NB4 (cell line): ENCODE data around the gene CDK17.
A peak's percentile ranks its signal among the peaks of the same experiment; 100 is the strongest.
"Not testable (repeated sequence)": the region's sequence is repeated elsewhere in the genome, so short reads cannot be mapped to it uniquely, and the experiment has no call there.

Experiments
- DNase-seq: peaks from one replicate; pipeline ENCODE4 v3.0.0; 2010; ENCODE audit warnings: low read depth
- H3K4me3 ChIP-seq: one replicate; pipeline ENCODE4 v1.5.1; 2011; ENCODE audit warnings: mild to moderate bottlenecking, low read depth, low read length, moderate library complexity
- MYC ChIP-seq: IDR thresholded peaks from 2 replicates; pipeline ENCODE4 v1.6.1; 2011; ENCODE audit warnings: low read depth, low read length
- POLR2A ChIP-seq: IDR thresholded peaks from 2 replicates; pipeline ENCODE4 v1.6.1; 2011; ENCODE audit warnings: mild to moderate bottlenecking; ENCODE audit not compliant: insufficient read length; ENCODE audit errors: extremely low read depth
- TF ChIP-seq, protein P1 (sequence below): IDR thresholded peaks from 2 replicates; pipeline ENCODE4 v1.6.1; 2011; ENCODE audit warnings: low read depth, low read length
- TF ChIP-seq, protein P2 (sequence below): IDR thresholded peaks from one replicate; pipeline ENCODE4 v1.5.1; 2012; ENCODE audit warnings: low read depth, low read length

The CDK17 gene

DNA sequence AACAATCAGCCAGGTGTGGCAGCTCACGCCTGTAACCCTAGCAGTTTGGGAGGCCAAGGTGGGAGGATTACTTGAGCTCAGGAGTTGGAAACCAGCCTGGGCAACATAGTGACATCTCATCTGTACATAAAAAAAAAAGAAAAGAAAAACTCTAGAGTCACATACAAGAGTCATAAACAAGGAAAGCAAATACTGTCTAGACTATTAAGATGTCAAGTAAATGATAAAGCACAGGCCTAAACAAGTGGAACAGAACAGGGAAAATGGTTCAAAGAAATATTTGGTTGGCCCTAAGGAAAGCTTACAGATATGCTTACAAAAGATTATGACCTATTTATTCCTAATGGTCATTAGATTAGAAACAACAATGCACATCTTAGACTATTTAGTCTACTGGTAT is 12.3 kb downstream of the CDK17 start:
- no peak for DNase-seq
- no peak overlapping the region for H3K4me3 ChIP-seq
- no peak for TF ChIP-seq MYC
- no peak for TF ChIP-seq POLR2A
- TF ChIP-seq, protein P1, sequence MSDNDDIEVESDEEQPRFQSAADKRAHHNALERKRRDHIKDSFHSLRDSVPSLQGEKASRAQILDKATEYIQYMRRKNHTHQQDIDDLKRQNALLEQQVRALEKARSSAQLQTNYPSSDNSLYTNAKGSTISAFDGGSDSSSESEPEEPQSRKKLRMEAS: no peak
- TF ChIP-seq, protein P2, sequence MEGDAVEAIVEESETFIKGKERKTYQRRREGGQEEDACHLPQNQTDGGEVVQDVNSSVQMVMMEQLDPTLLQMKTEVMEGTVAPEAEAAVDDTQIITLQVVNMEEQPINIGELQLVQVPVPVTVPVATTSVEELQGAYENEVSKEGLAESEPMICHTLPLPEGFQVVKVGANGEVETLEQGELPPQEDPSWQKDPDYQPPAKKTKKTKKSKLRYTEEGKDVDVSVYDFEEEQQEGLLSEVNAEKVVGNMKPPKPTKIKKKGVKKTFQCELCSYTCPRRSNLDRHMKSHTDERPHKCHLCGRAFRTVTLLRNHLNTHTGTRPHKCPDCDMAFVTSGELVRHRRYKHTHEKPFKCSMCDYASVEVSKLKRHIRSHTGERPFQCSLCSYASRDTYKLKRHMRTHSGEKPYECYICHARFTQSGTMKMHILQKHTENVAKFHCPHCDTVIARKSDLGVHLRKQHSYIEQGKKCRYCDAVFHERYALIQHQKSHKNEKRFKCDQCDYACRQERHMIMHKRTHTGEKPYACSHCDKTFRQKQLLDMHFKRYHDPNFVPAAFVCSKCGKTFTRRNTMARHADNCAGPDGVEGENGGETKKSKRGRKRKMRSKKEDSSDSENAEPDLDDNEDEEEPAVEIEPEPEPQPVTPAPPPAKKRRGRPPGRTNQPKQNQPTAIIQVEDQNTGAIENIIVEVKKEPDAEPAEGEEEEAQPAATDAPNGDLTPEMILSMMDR: no peak

DNA sequence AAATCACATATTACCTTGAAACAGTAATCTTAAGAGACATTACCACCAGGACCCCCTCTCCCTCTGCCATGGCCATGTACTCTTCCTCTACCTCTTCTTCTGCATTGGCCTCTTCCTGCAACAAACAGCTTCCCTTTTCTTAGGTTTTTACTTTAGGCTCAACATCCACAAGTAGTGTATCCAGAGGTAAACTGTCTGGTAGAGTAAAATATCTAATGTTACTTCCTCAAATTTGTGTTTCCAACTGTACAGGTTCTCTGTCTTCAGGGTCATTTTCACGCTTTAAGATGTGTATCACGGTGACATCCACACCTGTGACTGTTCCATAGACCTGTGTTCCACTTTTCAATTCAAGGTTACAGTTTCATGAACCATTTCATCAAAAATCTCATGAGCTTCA is 13.4 kb downstream of the CDK17 start:
- DNase-seq: peak; percentile 62
- TF ChIP-seq POLR2A (no peak), MYC (no peak)
- TF ChIP-seq, protein P2: no peak
- TF ChIP-seq, protein P1: no peak
- no peak overlapping the region for H3K4me3 ChIP-seq

DNA sequence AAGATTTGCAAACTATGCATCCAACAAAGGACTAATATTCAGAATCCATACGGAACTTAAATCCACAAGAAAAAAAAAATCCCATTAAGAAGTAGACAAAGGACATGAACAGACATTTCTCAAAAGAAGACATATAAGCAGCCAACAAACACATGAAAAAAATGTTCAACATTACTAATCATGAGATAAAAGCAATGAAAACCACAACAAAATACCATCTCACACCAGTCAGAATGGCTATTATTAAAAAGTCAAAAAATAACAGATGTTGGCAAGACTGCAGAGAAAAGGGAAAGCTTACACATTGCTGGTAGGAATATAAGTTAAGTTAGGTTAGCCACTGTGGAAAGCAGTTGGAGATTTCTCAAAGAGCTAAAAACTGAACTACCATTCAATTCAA is 16.2 kb downstream of the CDK17 start:
- DNase-seq: no peak
- no peak overlapping the region for H3K4me3 ChIP-seq
- no peak for TF ChIP-seq POLR2A
- no peak for TF ChIP-seq MYC

DNA sequence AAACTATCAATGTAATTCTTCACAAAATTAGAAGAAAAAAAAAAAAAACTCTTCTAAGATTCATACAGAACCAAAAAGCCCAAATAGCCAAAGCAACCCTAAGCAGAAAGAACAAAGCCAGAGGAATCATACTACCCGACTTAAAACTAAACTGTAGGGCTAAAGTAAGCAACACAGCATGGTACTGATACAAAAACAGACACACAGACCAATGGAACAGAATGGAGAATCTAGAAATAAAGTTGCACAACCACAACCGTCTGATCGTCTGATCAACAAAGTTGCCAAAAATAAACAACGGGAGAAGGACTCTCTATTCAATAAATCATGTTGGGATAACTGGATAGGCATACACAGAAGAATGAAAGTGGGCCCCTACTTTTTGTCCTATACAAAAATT is 16.9 kb downstream of the CDK17 start:
- no peak for DNase-seq
- TF ChIP-seq MYC (no peak), POLR2A (no peak)
- TF ChIP-seq, protein P2: no peak
- TF ChIP-seq, protein P1: no peak
- no peak overlapping the region for H3K4me3 ChIP-seq

DNA sequence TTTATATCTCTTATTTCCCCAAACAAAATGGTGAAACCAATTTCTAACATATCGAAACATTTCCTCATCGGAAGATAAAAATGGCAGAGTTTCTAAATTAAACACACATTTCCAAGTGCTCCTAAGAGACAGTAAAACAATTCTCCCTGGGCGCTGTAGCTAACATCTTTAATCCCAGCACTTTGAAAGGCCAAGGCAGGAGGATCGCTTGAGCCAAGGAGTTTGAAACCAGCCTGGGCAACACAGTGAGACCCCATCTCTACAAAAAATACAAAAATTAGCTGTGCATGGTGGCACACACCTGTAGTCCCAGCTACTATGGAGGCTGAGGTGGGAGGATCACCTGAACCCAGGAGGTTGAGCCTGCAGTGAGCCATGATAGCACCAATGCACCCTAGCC is 20.5 kb downstream of the CDK17 start:
- H3K4me3 ChIP-seq, DNase-seq: not testable (repeated sequence)

DNA sequence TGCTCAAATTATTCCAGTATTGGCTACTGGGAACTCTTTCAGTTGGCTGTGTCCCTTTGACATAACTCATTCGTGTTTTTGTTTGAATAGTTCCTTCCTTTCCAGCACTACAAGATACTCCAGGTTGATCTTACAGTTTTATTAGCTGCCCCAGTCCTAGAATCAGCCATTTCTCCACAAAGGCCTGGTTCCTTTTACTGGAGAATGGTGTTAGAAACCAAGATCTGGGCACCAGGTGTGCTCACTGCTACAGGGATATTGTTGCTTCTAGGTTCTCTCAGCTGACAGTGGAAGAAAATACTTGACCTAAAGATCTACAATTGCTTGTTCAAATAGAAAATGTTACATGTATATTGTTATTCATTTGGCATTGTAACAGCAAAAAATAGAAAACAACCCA is 21.9 kb downstream of the CDK17 start:
- no peak overlapping the region for H3K4me3 ChIP-seq
- no peak for DNase-seq
- TF ChIP-seq, protein P2: no peak
- TF ChIP-seq POLR2A (no peak), MYC (no peak)
- TF ChIP-seq, protein P1: no peak

DNA sequence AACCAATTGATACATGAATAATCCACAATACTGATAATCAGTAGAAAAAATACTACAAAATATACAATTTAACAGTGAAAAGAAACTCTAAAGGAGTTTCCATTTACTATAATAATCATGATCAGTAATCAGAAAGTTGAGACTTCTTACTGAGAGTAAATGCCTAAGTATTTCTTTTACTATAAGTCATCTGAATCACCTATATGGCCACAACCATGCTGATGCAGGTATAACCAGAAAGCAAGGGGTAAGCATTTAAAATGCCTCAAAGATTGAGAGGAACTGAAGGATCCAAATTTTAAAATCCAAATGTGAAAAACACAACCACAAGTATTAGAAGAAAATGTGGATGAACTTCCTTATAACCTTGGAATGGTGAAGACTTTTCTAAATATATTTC is 23.4 kb downstream of the CDK17 start:
- H3K4me3 ChIP-seq: no peak overlapping the region
- TF ChIP-seq, protein P2: no peak
- TF ChIP-seq MYC: no peak
- TF ChIP-seq, protein P1: no peak
- no peak for TF ChIP-seq POLR2A
- DNase-seq: no peak
